NCI-H2029 (cell line): ENCODE results near the gene FAM200A.
A peak's percentile ranks its signal among the peaks of the same experiment; 100 is the strongest.
"Not testable (repeated sequence)": the region's sequence is repeated elsewhere in the genome, so short reads cannot be mapped to it uniquely, and the experiment has no call there.

Source experiments
- DNase-seq: peaks from one replicate; lab custom pipeline; 2025; lab: John Stamatoyannopoulos, UW

FAM200A gene

DNA sequence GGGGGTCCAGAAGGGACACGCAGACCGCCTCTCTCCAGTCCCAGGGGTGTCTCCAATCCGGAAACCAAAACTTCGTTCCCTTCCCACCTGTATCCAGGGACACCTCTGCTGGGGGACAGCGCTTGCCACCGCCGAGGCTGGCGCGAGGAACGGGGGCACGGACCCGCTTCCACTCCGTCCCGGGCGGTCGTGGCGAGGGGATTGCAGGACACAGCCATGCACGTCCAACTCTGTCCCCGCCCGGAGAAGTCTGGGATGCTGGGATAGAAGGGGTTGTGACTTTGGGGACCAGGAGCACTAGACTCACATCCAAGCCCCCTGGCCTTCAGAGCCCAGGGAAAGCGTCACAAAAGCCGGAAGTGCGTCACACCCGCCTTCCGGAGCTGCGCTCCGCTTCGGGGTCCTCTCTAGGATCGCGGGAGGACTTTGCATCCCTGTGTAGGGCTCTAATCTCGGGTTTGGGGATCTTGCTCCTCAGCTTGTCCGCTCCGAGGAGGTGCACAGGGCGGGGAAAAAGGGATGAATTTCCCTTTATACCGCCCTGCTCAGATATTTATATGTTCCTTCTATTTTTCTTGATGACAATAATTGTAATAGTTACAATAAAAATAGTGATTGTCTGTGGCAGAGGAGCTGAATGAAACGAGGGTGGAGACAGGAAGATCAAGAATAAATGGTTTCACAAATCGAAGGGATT lies at the start of gene FAM200A:
FAM200A (minus strand) TSS at position 348 of the 697 bp plus-strand sequence. CDS start 3,707 bp downstream, outside the sequence.
- DNase-seq, result peak; percentile 92

DNA sequence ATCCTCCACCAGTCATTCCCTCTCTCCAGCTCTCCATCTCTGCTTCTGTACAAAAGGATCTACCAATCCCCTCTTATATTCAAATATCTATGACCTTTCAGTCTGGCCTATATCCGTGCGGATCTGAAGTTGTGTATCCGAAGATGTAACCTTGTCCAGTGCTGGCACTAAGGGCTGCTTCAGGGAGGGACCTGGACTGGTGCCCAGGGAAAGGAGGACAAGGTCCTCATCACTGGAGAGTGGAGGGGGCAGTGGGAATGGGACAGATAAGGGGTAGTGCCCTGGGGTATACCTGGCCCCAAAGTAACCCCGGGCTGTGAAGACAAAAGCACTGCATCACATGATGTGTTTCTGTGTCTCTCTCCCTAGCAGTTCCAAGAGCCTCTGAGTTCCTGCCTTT lies 47.9 kb upstream of the FAM200A start:
- DNase-seq, result no peak

GRCh38 chr7:99597762-99598501 lies 46.0 kb upstream of the FAM200A start, which contains the start of gene TMEM225B:
Gene TMEM225B, plus strand, starts transcription at chr7:99598267. Its CDS starts 6,122 bp downstream, at chr7:99604389.
- DNase-seq, result no peak

GRCh38 chr7:99596408-99596955 lies 44.6 kb upstream of the FAM200A start:
- DNase-seq, result no peak

GRCh38 chr7:99594948-99595745 lies 43.2 kb upstream of the FAM200A start:
- no peak for DNase-seq

DNA sequence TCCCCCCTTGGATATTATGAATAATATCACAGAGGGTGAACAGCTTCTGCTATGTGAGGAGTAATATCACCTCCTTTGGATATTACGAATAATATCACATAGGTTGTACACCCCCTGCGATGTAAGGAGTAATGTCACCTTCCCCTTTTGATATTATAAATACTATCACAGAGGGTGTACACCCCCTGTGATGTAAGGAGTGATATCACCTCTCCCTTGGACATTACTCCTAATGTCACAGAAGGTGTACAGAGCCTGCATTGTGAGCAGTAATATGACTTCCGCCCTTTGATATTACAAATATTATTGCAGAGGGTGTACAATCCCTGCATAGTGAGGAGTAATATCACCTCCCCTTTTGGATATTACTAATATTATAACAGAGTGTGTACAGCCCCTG lies 37.0 kb upstream of the FAM200A start:
- DNase-seq, result no peak

- DNase-seq, result not testable (repeated sequence)
These were observed 28.9 kb upstream of the FAM200A start for GRCh38 chr7:99580778-99581332.

DNA sequence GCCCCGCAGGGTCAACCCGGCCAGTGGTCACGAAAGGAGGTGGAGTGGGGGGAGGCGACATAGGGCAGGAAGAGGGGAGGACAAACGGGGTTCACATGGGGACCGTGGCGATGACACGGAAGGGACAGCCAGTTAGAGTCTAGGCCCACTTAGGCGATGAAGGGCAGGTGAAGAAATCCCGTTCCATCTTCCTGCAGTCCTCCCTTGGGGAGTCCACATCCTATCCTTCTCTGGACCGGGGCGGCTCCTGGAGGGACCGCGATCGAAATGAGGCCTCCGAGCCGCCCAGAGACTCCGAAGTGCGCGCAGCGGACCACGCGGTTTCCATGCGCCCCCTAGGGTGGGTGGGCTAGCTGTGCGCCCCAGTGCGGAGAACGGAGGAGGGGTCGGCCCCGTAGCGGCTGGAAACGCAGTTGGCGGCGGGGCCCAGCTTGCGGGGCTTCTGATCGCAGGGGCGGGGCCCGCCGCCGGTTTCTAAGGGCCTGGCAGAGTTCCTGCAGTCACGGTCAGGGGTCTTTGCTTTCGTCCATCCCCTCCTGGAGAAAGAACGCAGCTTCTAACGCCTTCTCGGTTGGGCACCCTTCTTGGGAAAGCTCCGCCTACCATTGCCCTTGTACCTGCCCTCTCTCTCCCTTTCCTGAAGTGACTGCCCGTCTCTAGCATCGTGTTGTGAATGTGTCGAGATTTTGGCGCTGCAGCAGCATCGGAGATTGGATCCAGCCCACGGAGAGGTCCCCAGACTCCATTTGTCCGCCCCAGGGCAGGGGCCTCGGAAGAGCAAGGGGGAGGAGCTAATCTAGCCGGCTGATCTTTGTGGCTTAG lies 28.3 kb upstream of the FAM200A start:
- DNase-seq, result no peak

- no peak for DNase-seq
These were observed 27.5 kb upstream of the FAM200A start for GRCh38 chr7:99579281-99579955.

DNA sequence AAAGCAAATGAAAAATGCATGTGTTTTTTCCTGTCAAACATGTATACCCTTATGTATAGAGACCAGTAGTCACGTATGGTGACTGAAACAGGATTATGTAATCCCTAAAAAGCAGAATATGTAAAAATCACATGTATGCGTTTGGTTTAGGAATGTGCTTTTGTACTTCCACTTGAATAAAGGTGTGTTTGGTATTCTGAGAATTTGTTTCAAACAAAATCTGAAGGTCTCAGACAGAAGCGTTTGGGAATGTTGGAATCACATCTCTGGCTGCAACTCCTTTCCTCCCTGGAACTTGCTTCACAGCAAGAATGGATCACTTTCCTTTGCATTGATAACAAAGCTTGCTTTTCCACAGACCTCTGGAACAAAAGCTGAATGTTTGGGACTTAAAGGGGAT lies 24.3 kb upstream of the FAM200A start:
- DNase-seq, result no peak

- no peak for DNase-seq
These were observed 21.3 kb upstream of the FAM200A start for GRCh38 chr7:99573257-99573656.

DNA sequence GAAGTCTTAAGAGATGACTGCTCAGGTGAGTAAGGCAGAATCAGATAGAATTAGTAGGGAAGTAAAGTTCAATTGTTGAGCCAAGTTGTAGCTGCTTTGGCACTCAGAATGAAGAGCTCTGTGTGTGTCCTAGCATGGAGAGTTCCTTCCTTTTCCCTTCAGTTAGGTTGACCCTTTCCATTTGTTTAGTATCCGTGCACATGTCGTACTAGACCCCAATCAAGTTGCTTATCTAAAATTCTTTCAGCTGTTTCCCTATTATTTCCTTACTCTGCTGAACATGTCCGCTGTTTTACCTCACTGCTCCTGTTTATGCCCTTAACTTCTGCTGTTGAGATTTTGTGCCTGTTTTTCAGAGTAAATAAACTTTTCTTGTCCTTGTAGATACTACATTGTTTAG lies 19.9 kb upstream of the FAM200A start:
- no peak for DNase-seq

DNA sequence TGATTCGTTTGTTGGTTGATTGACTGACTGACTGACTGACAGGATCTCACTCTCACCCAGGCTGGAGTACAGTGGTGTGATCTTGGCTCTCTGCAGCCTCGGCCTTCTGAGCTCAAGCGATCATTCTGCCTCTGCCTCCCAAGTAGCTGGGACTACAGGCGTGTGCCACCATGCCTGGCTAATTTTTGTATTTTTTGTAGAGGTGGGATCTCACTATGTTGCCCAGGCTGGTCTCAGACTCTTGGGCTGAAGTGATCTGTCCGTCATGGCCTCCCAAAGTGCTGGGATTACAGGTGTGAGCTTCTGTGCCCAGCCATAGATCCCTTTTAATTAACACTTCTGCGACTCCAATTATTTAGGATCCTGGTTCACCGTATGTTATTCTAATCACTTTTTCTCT lies 16.9 kb upstream of the FAM200A start:
- DNase-seq, result not testable (repeated sequence)

- DNase-seq, result no peak
These were observed 11.7 kb upstream of the FAM200A start for GRCh38 chr7:99563650-99564049.

DNA sequence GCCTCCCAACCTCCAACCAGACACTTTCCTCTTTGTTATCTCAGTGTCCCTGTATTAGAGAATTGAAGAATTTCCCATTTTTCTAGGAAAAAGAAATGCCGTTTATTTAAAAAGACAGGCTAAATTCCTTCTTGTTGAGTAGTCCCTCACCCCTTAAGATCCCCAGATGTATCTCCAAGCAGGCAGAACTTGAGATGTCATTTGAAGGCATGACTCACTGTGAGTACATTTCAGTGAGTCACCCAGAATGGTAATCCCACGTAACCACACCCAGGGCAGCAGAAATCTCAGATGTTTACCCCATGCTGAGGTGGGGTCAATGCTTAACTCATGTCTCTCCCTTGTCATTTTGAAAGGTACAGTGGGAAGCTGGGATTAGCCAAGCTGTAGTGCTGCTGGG lies 10.9 kb upstream of the FAM200A start:
- no peak for DNase-seq

GRCh38 chr7:99562114-99562784 lies 10.3 kb upstream of the FAM200A start:
- no peak for DNase-seq

DNA sequence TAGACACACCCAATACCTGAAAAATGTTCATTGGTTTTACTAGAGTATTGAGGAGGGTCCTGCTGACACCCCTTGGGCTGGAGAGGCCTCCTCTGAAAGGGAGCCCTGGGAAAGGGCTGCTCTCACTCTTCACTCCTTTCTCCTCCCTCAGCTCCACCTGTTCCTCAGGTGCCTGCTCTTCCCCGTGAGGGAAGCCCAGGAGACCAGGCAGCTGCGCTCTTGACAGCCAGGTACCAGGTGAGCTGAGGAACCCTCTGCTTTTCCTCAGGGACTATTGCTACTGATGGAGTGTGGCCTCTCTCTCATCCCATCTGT lies 9.8 kb upstream of the FAM200A start:
- DNase-seq, result no peak

DNA sequence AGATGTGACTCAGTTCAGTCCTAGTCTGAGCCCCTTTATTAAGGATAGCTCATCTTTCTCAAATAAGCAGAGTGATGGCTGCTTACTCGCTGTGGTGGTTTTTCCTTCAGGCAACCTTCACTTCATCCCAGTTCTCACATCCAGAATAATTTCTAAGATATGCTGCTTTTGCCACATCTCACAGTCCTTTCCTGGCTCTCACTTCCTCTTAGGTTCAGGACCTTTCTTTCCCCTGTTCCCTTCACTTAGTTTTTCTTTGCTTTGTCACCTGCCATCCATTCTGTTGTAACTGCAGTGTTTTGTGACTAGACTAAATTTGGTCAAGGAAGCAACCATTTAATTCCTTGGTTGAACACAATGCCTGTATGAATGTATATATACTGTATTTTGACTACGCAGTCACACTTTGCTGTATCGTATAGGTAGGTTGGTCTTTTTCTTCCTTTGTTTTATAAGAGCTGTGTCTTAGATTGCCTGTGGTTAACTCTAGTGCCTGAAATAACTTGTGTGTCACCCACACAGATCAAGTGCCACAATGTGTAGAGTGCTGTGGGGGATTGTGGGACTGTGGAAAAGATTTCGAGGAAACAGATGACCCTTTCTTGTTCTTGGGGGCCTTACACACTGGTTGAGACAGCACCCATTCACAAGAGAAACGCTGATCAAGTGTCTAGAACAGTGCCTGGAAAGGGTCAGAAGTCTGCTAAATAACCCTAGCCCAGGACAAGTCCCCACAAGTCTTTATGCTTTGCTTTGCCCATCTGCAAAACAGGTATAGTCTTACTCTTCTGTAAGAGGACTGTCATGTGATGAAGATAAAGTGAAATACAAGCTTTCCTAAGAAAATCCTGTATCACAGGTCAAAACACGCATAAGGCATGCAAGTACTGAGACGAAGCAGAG lies 9.2 kb upstream of the FAM200A start:
- DNase-seq, result no peak
